ENCODE results near the gene CDK14. TPM values are rescaled to one million over a fixed set of nuclear protein-coding genes. Genes with fewer than 3 reads are reported as not detected.

CDK14 gene
- total and polyA plus RNA-seq, 2 donors (not counting 1 experiment from before 2014, with no cell fraction given), result 23.6 to 41.1 TPM

- no peaks in the 10 kb centered on the region for H3K36me3 ChIP-seq (ENCODE audit: control insufficient read depth, insufficient read depth, low read length)
Measured at GRCh38 chr7:90560730-90561129, 35.4 kb upstream of the CDK14 start.

GRCh38 chr7:90563286-90563685 is 32.8 kb upstream of the CDK14 start:
- H4K20me1 ChIP-seq (ENCODE audit: control insufficient read depth, extremely low read depth, insufficient read depth, low read length), result no peaks in the 10 kb centered on the region
- DNase-seq (ENCODE audit: low read depth in 2 of 2), result no peak
- H3K27me3 ChIP-seq (ENCODE audit: control insufficient read depth, insufficient read depth, low read length), result no peaks in the 10 kb centered on the region
- no peaks in the 10 kb centered on the region for H3K9me3 ChIP-seq (ENCODE audit: control insufficient read depth, insufficient read depth, low read depth, low read length)
- no peaks in the 10 kb centered on the region for H3K4me1 ChIP-seq (ENCODE audit: control insufficient read depth, extremely low read depth, insufficient read depth, low read length)
- TF ChIP-seq CTCF (conservative IDR thresholded peaks at IDR 0.05 in 1 of 2, IDR thresholded peaks at IDR 0.05 in 1 of 2; ENCODE audit: low read depth in 1 of 2, low read length in 2 of 2), result no peak
- TF ChIP-seq EZH2 (IDR thresholded peaks at IDR 0.05; ENCODE audit: low read length, missing control alignments), result no peak
- no peak overlapping the region for H3K9ac ChIP-seq (ENCODE audit: insufficient read depth, low read length)
- no peaks in the 10 kb centered on the region for H3K36me3 ChIP-seq (ENCODE audit: control insufficient read depth, insufficient read depth, low read length)
- no peak overlapping the region for H2AFZ ChIP-seq (ENCODE audit: low read length)
- no peak overlapping the region for H3K27ac ChIP-seq (ENCODE audit: insufficient read depth, low read length)
- H3K4me2 ChIP-seq (ENCODE audit: extremely low read depth, insufficient read depth, low read length), result no peak overlapping the region
- H3K79me2 ChIP-seq (ENCODE audit: control insufficient read depth, insufficient read depth, low read length), result no peaks in the 10 kb centered on the region
- H3K4me3 ChIP-seq (replicated peaks in 1 of 4; ENCODE audit: control extremely low read depth in 1 of 4, insufficient read depth in 1 of 4, low read depth in 3 of 4, low read length in 4 of 4), result no peak overlapping the region

More at GRCh38 chr7:90560730-90561129, 35.4 kb upstream of the CDK14 start:
- no peaks in the 10 kb centered on the region for H4K20me1 ChIP-seq (ENCODE audit: control insufficient read depth, extremely low read depth, insufficient read depth, low read length)
- H3K27me3 ChIP-seq (ENCODE audit: control insufficient read depth, insufficient read depth, low read length), result no peaks in the 10 kb centered on the region
- TF ChIP-seq CTCF (conservative IDR thresholded peaks at IDR 0.05 in 1 of 2, IDR thresholded peaks at IDR 0.05 in 1 of 2; ENCODE audit: low read depth in 1 of 2, low read length in 2 of 2), result no peak
- TF ChIP-seq EZH2 (IDR thresholded peaks at IDR 0.05; ENCODE audit: low read length, missing control alignments), result no peak
- no peaks in the 10 kb centered on the region for H3K4me1 ChIP-seq (ENCODE audit: control insufficient read depth, extremely low read depth, insufficient read depth, low read length)
- peak; percentile 66 to 69 for DNase-seq (ENCODE audit: low read depth in 2 of 2)
- H3K27ac ChIP-seq (ENCODE audit: insufficient read depth, low read length), result no peak overlapping the region
- H3K4me2 ChIP-seq (ENCODE audit: extremely low read depth, insufficient read depth, low read length), result no peak overlapping the region
- H3K79me2 ChIP-seq (ENCODE audit: control insufficient read depth, insufficient read depth, low read length), result no peaks in the 10 kb centered on the region
- no peak overlapping the region for H3K4me3 ChIP-seq (replicated peaks in 1 of 4; ENCODE audit: control extremely low read depth in 1 of 4, insufficient read depth in 1 of 4, low read depth in 3 of 4, low read length in 4 of 4)
- no peak overlapping the region for H2AFZ ChIP-seq (ENCODE audit: low read length)
- no peaks in the 10 kb centered on the region for H3K9me3 ChIP-seq (ENCODE audit: control insufficient read depth, insufficient read depth, low read depth, low read length)
- H3K9ac ChIP-seq (ENCODE audit: insufficient read depth, low read length), result no peak overlapping the region

GRCh38 chr7:90564455-90564854 is 31.7 kb upstream of the CDK14 start:
- Histone ChIP-seq H2AFZ (ENCODE audit: low read length) (no peak overlapping the region), H3K9me3 (ENCODE audit: control insufficient read depth, insufficient read depth, low read depth, low read length) (no peaks in the 10 kb centered on the region), H3K4me2 (ENCODE audit: extremely low read depth, insufficient read depth, low read length) (no peak overlapping the region), H3K27me3 (ENCODE audit: control insufficient read depth, insufficient read depth, low read length) (no peaks in the 10 kb centered on the region), H3K4me1 (ENCODE audit: control insufficient read depth, extremely low read depth, insufficient read depth, low read length) (no peaks in the 10 kb centered on the region), H4K20me1 (ENCODE audit: control insufficient read depth, extremely low read depth, insufficient read depth, low read length) (no peaks in the 10 kb centered on the region), H3K9ac (ENCODE audit: insufficient read depth, low read length) (no peak overlapping the region), H3K27ac (ENCODE audit: insufficient read depth, low read length) (no peak overlapping the region), H3K36me3 (ENCODE audit: control insufficient read depth, insufficient read depth, low read length) (no peaks in the 10 kb centered on the region), H3K4me3 (replicated peaks in 1 of 4; ENCODE audit: control extremely low read depth in 1 of 4, insufficient read depth in 1 of 4, low read depth in 3 of 4, low read length in 4 of 4) (no peak overlapping the region), H3K79me2 (ENCODE audit: control insufficient read depth, insufficient read depth, low read length) (no peaks in the 10 kb centered on the region)
- TF ChIP-seq EZH2 (IDR thresholded peaks at IDR 0.05; ENCODE audit: low read length, missing control alignments) (no peak), CTCF (conservative IDR thresholded peaks at IDR 0.05 in 1 of 2, IDR thresholded peaks at IDR 0.05 in 1 of 2; ENCODE audit: low read depth in 1 of 2, low read length in 2 of 2) (no peak)
- DNase-seq (ENCODE audit: low read depth in 2 of 2), result no peak

Data from fibroblast of lung (primary cell).